ENCODE data around the gene RTEL1.

The RTEL1 gene

DNA sequence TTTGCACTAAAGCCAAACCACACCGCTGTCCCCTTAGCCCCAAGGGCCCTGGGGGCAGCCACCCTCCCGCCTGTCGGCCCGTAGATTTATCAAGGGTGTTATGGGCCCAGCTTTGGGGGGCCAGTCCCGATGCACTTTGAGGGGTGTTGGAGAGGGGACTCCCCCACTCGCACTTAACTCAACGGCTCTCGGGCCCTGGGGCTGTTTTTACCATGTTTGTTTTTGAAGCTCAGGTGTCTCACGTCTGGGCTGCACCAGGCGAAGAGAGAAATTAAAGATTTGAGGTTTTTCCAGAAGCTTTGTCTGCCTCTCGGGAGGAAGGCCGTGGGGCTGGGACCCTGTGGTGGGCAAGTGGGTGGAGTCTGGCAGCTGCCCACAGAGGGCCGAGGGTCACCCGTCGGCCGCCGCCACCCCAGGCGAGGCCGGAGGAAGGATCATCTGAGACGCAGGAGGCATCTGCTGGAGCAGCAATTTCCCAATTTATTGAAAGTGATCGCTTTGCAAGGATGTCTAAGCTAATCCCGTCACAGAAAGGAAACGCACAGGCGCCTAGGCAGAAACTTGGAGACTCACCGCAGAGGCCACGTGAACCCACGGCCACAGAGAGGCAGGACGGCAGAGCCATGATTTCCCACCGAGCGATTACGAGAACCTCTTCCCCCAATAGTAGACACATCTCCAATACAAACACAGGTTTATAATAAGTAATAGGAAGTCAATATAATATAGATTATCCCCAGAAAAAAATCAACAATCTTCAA is 85.3 kb downstream of the RTEL1 start:
- no peak for DNase-seq

DNA sequence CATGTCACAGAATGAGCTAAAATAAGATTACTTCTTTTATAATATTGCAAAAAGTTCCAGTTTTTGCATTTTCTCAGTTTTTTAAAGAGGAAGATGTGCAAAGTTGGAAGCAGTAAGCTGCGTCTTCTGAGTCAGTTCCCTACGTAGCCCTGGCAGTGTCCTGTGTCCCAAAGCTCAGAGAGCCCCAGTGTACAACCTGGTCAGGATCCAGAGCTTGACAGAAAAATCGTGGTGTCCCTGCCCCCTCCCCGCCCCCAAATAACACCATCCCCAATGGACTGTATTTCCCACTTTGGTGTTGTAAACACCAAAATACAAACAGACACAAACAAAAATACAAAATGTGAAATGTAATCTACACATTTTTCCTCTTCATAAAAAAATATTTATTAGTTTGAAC is 86.0 kb downstream of the RTEL1 start:
- DNase-seq = no peak

DNA sequence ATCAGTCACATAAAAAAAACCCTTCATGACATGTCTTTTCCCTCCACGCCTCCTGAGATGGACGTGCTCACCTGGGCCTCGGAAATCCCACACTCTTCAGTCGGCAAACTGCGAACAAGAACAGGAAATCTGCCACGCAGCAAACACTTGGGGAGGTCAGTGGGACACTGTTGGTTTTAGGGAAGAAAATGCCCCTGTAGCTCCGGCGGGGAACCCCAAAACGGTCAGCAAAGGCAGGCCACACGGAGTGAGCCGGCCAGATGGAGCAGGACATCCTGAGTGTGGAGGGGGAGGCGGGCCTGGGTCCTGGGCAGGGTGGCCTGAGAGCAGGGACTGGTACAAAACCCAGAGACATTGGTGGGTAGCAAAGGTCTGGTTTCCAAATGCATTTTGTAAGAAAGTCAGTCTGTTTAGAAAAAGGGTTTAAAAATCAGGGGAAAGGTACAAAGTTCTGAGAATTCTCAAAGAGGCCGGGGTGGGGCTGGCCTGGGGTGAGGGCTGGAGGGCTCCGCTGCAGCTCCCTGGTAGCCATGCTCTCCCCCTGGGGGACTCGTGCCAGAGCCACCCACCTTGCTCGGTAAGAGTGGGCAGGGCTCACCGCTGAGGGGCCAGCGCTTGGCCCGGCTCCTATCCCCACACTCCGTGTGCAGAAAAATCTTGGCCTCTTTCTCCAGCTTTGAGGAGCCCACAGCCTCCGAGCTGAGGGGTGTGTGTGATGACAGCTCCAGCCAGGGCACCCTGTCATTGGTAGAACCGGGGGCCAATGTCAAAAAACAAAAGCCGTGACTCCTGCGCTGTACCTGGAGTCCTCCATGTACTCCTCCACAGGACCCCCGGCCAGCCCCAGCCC is 86.7 kb downstream of the RTEL1 start:
- DNase-seq = no peak

DNA sequence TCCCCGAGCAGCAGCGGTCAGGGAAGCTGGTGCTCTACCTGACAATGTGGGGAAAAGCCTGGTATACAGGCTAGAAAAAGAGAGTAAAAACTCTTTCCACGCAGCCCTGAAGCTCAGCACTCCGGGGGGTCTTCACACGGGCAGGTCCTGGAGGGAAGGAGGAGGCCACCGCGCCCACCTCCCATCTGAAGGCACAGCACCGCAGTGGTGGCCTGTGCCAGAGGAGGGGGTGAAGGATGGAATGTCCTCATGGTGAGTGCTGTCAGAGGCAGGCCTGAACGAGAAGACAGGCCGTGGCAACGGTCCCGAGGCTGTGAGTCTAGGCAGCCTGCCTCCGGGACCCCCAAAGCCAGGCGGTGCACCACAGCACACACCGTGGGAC is 87.3 kb downstream of the RTEL1 start:
- no peak for DNase-seq
